GM19467 (cell line): ENCODE results near the gene SAMM50.
A peak's percentile ranks its signal among the peaks of the same experiment; 100 is the strongest.

Experiments
- ATAC-seq: cut with Tn5 transposase; IDR thresholded peaks from one replicate; pipeline ENCODE4 v1.9.1; 2021; ENCODE audit warnings: mild to moderate bottlenecking, moderate library complexity; ENCODE audit not compliant: unreplicated experiment

Gene SAMM50

GRCh38 chr22:44026630-44027511 lies 71.6 kb downstream of the SAMM50 start:
- ATAC-seq: peak; percentile 59

GRCh38 chr22:44028091-44028490 lies 72.8 kb downstream of the SAMM50 start:
- ATAC-seq: no peak

- ATAC-seq: no peak
Observed at GRCh38 chr22:44029069-44029468, 73.8 kb downstream of the SAMM50 start.

- no peak for ATAC-seq
Observed at GRCh38 chr22:44030051-44030701, 74.9 kb downstream of the SAMM50 start.

- no peak for ATAC-seq
Observed at GRCh38 chr22:44030702-44031082, 75.5 kb downstream of the SAMM50 start.

- ATAC-seq: no peak
Observed at GRCh38 chr22:44031158-44031952, 76.1 kb downstream of the SAMM50 start.

GRCh38 chr22:44032126-44032730 lies 77.0 kb downstream of the SAMM50 start:
- ATAC-seq: no peak

GRCh38 chr22:44033287-44033686 lies 78.0 kb downstream of the SAMM50 start:
- ATAC-seq: no peak

- ATAC-seq: no peak
Observed at GRCh38 chr22:44033694-44034093, 78.5 kb downstream of the SAMM50 start.

GRCh38 chr22:44037519-44038375 lies 82.5 kb downstream of the SAMM50 start:
- ATAC-seq: no peak

- no peak for ATAC-seq
Observed at GRCh38 chr22:44039566-44040171, 84.4 kb downstream of the SAMM50 start.

GRCh38 chr22:44042249-44043218 lies 87.3 kb downstream of the SAMM50 start:
- ATAC-seq: no peak

GRCh38 chr22:44045145-44045544 lies 89.9 kb downstream of the SAMM50 start:
- ATAC-seq: no peak
